ENCODE results near the gene ZNF462.

ZNF462 gene

GRCh38 chr9:107005201-107005600 lies 142.2 kb downstream of the ZNF462 start:
- DNase-seq (ENCODE audit: low read depth in 1 of 2, low spot score in 1 of 2) = no peak

- no peak for DNase-seq (ENCODE audit: low read depth in 1 of 2, low spot score in 1 of 2)
Measured at GRCh38 chr9:107007402-107007801, 144.4 kb downstream of the ZNF462 start.

DNA sequence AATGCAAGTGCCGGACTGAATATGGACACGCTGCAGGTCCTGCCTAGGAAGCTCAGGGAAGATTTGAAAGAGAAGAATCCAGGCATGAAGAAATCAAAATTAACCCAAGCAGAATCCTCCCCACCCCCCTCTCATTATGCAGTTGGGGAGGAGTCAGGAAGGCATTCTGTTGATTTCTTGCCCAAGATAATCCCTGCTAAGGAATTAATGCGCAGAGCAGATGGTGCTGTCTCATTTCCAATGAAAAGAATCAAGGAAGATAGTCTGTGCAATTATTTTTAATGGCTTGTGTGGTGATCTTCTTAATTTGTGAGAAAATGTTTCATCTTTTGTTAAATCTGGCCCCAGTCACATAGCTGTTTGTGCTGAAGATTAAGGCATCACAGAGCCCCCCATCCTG lies 145.0 kb downstream of the ZNF462 start:
- no peak for DNase-seq (ENCODE audit: low read depth in 1 of 2, low spot score in 1 of 2)

DNA sequence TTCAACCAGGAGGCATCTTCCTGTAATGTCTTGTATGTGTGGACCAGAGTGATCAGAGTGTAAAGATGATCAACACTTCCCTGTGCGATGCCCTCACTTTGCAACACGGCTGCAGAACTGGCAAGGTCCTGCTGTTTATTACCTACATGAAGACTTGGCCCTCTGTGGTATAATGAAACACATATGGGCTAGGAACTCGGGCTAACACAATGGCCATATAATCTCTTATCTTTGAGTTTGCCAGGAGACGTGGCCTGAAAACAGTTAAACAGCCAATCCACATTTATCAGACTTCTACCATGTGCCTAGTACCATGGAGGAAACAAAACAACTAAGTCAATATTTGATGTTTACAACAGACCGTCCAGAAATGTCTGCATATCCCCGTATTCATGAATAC lies 145.5 kb downstream of the ZNF462 start:
- no peak for DNase-seq (ENCODE audit: low read depth in 1 of 2, low spot score in 1 of 2)

GRCh38 chr9:107016383-107016782 lies 153.4 kb downstream of the ZNF462 start:
- no peak for DNase-seq (ENCODE audit: low read depth in 1 of 2, low spot score in 1 of 2)

DNA sequence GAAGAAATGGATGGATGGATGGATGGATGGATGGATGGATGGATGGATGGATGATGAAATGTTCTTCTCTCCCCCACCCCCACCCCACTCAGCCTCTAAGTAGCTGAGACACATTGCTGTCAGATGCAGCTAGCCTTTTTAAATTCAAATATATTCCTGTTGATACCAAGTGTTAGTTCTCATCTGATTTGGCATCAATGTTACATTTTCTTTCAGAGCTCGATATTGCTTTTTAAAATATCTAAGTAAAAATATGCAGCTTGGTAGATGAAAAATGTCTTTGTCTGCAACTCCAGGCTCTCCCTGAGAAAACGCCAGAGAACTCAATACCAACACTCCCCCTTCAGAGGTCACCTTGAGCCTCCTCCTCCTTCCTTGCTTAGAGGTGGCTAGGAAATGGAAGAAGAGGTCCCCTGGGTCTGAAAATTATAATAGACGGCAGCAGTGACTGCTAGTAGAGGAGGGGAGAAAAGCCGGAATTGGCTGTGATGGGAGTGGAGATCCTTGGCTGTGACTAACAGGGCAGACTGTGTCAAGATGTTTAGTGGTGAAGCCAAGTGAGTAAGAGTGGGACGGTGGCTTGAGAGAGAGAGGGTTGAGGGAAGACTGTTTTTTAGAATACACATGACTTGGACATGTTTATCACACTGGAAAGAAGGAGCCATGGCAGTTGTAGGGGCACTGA lies 156.0 kb downstream of the ZNF462 start:
- DNase-seq (ENCODE audit: low read depth in 1 of 2, low spot score in 1 of 2) = no peak

DNA sequence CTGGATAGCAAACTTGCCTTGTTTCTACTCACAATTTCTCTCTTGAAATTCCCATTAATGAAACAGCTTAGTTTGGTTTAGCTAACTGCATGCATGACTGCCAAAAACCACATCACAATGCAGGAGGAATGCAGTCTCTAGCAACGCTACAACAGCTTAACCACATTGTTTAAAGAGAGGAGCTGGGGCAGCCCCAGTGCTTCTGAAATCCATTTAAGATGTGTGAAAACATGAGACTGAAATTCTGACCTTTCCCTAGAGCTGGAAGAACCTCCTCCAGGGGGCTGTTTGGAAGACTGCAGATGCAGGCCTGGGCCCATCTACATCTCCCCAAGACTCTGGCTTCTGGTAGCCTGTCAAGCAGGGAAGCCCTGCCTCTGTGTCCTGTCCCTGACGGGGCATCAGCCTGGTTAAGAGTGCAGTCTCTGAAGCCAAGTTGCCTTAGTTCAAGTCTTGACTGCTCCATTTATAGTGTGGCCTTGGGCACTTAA lies 157.1 kb downstream of the ZNF462 start:
- DNase-seq (ENCODE audit: low read depth in 1 of 2, low spot score in 1 of 2) = no peak

DNA sequence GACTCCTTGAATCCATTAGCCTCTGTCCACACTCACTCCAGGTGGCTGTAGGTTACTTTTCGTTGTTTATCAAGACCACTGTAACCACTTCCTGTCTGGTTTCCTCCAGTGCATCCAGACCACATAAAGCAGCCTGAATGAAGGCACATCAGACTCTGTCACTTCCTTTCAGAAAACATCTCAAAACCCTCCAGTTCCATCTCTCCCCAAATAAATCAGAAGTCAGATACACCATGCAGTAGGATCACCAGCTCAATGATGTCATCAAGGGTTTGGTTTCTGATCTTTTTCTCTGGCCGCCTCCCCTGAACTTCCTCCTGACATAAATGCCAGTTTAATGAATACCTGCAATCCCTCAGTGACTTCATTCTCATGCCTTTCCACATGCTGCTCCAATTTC lies 161.2 kb downstream of the ZNF462 start:
- no peak for DNase-seq (ENCODE audit: low read depth in 1 of 2, low spot score in 1 of 2)

DNA sequence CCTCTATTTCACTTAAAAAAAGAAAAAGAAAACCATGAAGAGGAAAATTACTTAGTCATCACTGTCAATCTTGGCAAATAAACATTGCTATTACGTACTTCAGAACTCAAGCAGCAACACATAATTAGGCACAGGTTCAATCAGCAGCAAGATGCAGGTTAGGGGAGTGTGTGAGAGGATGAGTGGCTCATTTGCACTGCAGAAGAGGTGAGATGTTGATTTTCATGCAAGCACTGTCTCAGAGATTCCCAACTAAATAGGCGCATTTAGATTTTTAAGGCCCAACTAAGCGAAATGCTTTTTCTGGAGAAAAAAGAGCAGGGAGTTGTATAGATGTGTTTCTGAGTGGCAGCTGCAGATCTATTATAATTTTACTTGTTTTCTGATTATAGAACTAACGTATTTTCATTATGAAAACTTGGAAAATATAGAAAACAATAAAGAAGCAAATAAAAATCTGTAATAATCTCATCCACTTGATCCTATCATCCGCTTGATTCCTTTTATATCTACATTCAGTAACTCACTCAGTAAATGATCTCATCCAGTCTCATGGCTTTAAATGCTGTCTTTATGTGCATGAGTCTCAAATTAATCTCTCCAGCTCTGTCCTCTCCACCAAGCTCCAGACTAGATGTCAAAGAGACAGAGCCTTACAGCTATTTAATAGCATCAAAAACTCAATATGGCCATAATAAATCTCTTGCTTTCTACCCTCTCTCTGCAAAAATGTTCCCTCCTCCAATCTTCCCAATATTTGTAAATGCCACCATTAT lies 162.5 kb downstream of the ZNF462 start:
- no peak for DNase-seq (ENCODE audit: low read depth in 1 of 2, low spot score in 1 of 2)

- no peak for DNase-seq (ENCODE audit: low read depth in 1 of 2, low spot score in 1 of 2)
Measured at GRCh38 chr9:107029146-107029545, 166.2 kb downstream of the ZNF462 start.

- no peak for DNase-seq (ENCODE audit: low read depth in 1 of 2, low spot score in 1 of 2)
Measured at GRCh38 chr9:107033966-107034365, 171.0 kb downstream of the ZNF462 start.

DNA sequence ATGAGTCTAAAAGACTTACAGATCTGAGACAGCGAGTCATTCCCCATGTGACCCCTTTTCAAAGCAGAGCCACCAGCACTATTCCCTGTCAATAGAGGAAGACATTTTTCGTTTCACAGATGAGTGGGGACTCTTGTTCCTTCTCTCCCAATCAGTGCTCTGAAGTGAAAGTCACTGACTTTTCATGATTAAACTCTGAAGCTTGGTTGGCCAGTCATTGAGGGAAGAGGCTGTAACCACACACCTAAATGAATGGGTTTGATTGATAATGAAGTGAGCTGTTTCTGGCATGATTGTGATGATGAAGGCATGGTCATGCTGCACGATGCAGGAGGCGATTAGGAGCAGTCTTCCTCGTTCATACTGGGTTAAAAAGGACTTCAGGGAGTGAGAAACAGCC lies 171.9 kb downstream of the ZNF462 start:
- DNase-seq (ENCODE audit: low read depth in 1 of 2, low spot score in 1 of 2) = no peak

GRCh38 chr9:107036367-107036766 lies 173.4 kb downstream of the ZNF462 start:
- no peak for DNase-seq (ENCODE audit: low read depth in 1 of 2, low spot score in 1 of 2)

DNA sequence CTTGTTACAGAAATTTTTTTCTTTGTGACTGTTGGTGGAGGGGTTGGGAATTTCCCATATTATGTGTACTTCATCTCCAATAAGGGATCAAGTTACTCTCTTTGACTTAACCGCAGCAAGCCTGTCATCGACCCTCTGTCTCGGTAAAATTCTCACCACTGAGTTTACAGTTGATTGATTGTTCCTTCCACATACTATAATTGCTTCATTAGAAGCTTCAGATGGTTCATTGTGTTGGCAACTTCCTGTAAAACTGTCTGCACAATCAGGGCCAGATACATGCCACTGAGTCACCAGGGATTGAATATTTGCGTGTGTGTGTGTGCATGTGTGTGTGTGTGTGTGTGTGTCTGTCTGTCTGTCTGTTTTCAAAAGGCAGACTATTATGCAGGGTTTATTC lies 176.6 kb downstream of the ZNF462 start:
- DNase-seq (ENCODE audit: low read depth in 1 of 2, low spot score in 1 of 2) = no peak

- no peak for DNase-seq (ENCODE audit: low read depth in 1 of 2, low spot score in 1 of 2)
Measured at GRCh38 chr9:107042606-107043005, 179.6 kb downstream of the ZNF462 start.

DNA sequence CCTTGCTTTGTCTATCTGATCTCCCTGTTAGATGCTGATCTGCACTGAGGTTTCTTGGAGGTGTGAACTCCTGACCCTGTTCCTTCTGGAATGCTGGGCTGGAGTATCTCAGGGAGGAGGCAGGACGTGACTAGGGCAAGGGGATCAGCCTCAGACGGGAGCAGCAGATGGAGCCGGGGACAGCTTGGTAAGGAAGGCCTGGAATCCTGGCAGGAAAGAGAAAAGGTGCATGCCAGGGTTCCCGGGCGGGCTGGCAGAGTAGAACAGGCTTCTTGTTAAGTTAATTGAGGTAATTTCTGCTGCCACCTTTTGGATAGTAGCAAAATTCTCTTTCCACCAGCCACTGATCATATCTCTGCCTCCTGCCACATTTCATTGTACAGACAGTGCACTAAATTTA lies 180.9 kb downstream of the ZNF462 start:
- no peak for DNase-seq (ENCODE audit: low read depth in 1 of 2, low spot score in 1 of 2)

DNA sequence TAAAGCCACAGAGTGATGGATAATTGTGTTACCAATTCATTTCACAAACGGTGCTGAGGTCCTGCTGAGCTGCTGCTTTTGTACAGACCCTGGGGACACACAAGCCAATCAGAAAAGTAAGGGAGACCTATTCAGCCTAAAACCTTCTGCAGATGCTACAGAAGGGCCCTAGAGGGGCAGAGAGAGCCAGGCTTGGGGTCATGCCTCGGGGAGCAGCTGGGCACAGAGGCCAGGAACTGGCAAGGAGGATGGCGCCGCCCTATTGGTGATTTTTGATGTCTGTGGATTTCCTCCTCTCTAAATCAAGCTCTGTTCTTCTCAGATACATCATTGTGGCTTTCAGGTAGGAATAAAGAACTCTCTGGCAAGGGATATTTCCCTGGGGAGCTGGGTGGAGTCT lies 181.9 kb downstream of the ZNF462 start:
- DNase-seq (ENCODE audit: low read depth in 1 of 2, low spot score in 1 of 2) = no peak

DNA sequence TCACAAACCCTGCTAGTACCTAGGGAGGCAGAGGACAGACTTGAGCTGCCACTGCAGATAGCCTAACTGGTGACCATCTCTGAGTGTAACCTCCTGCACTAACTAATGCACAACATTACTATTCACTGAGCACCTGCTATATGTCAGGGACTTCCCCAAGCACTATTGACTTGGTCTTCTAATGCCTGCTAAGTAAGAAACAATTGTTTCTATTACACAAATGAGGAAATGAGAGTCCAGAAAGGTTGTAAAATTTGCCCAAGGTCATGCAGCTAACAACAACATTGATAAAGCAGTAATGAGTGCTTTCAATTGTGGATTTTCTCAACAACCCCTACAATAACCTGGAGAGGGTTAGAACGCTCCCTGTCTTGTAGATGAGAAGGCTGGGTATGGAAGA lies 183.7 kb downstream of the ZNF462 start:
- no peak for DNase-seq (ENCODE audit: low read depth in 1 of 2, low spot score in 1 of 2)

DNA sequence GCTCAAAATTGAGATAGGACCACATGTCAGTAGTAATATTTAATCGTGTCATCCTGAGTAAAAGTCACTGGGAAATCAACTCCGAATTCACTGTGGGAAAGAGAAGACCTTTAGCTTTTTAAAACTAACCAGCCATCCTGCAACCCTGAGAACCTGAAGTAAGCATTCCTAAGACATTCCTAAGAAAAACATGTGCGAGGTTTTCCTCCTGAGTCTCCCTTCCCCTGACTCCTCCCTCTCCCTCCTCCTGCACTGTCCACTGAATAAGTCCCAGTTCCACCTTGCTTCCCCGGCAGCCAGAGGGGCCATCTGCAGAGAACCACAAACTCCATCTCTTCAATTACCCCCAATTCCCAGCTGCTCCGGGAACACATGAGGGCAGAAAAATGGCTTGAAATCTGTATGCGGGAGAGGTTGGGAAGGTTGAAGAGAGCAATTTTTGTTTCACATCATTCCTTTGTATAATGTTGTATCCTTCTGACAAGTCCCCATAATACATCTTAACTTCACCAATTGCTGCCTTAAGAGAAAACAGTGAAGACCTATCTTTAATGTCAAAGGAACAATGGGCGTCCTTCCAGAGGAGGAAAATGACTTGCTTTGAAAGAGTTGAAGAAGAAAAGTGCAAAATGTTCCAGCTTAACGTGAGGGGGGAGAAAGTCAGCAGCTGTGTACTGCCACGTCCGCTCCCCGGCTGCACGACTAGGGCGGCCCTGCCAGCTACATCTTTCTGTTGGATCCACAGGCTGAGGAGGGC lies 186.3 kb downstream of the ZNF462 start:
- DNase-seq (ENCODE audit: low read depth in 1 of 2, low spot score in 1 of 2) = no peak

DNA sequence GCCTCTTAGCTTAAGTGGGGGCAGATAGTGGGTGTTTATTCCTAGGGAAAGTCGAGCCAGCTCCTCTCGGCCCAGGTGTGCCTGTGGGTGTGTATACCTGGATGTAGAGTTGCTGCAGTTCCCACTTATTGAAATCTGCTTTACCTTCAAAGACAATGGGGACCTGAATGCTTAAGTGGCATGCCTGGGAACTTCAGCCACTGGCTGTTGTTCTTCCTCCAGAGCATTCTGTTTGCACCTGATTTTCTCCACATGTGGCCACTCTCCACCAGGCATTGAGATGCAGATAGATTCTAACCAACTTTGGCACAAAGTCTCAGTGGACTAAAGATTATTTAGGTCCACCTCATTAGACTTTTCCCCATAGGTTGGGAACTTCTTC lies 186.8 kb downstream of the ZNF462 start:
- DNase-seq (ENCODE audit: low read depth in 1 of 2, low spot score in 1 of 2) = no peak

DNA sequence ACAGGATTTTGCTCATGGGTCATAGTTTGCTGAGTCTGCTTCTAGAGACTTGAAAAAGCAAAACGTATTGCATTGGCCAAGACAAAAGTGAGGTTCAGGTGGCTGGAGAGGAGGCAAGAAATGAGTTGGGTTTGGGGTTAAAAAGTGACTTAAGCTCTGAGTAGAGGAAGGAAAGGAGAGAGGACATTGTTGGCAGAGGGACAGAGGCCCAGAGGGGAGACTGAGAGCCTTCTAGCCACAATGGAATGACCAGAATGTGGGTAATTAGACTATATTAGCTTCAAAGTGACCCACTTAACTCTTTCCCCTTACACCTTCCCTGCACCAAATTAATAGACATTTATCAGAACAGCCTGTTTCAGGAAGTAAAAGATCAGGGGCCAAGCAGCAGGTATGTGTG lies 188.4 kb downstream of the ZNF462 start:
- no peak for DNase-seq (ENCODE audit: low read depth in 1 of 2, low spot score in 1 of 2)

DNA sequence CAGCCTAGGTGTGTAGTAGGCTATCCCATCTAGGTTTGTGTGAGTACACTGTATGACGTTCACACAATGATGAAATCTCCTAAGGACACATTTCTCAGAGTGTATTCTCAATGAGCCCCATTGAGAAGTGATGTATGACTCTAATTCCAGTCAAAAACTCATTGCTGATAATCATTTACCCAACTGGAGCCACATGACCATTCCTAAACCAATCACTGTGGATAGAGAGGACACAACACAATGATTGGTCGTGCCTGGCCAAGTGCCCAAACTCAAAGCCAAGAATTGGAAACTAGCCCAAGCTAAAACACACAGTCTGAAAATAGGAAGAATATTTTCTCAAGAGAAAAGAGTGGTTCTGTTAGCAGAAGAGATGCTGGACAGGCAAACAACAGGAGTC lies 191.2 kb downstream of the ZNF462 start:
- no peak for DNase-seq (ENCODE audit: low read depth in 1 of 2, low spot score in 1 of 2)
